GM21723 (cell line): ENCODE measurements around the gene EPC1.
A peak's percentile ranks its signal among the peaks of the same experiment; 100 is the strongest.

Source experiments
- ATAC-seq: cut with Tn5 transposase; IDR thresholded peaks from one replicate; pipeline ENCODE4 v1.9.1; 2021; ENCODE audit warnings: mild to moderate bottlenecking, moderate library complexity; ENCODE audit not compliant: unreplicated experiment

Gene EPC1

GRCh38 chr10:32340596-32341180 lies 6.3 kb downstream of the EPC1 start:
- no peak for ATAC-seq

- ATAC-seq, result no peak
These were observed 8.7 kb downstream of the EPC1 start for GRCh38 chr10:32338262-32338661.

- no peak for ATAC-seq
These were observed 9.6 kb downstream of the EPC1 start for GRCh38 chr10:32337350-32337749.

GRCh38 chr10:32333849-32334248 lies 13.1 kb downstream of the EPC1 start:
- ATAC-seq, result peak; percentile 28

- ATAC-seq, result peak; percentile 93
These were observed 14.6 kb downstream of the EPC1 start for GRCh38 chr10:32332299-32332750.

GRCh38 chr10:32331606-32332005 lies 15.4 kb downstream of the EPC1 start:
- ATAC-seq, result no peak

GRCh38 chr10:32330214-32330613 lies 16.7 kb downstream of the EPC1 start:
- ATAC-seq, result no peak

- no peak for ATAC-seq
These were observed 17.9 kb downstream of the EPC1 start for GRCh38 chr10:32329061-32329460.

GRCh38 chr10:32328499-32328898 lies 18.5 kb downstream of the EPC1 start:
- ATAC-seq, result no peak

GRCh38 chr10:32327364-32327691 lies 19.6 kb downstream of the EPC1 start:
- ATAC-seq, result no peak

- ATAC-seq, result no peak
These were observed 20.1 kb downstream of the EPC1 start for GRCh38 chr10:32326680-32327363.

- ATAC-seq, result peak; percentile 56
These were observed 20.8 kb downstream of the EPC1 start for GRCh38 chr10:32326119-32326518.

- no peak for ATAC-seq
These were observed 23.9 kb downstream of the EPC1 start for GRCh38 chr10:32323051-32323450.

- ATAC-seq, result no peak
These were observed 25.8 kb downstream of the EPC1 start for GRCh38 chr10:32321016-32321631.

GRCh38 chr10:32318476-32318896 lies 28.5 kb downstream of the EPC1 start:
- ATAC-seq, result peak; percentile 42

GRCh38 chr10:32317795-32318357 lies 29.1 kb downstream of the EPC1 start:
- ATAC-seq, result peak; percentile 96

GRCh38 chr10:32315424-32315823 lies 31.5 kb downstream of the EPC1 start:
- ATAC-seq, result no peak

GRCh38 chr10:32314588-32314987 lies 32.4 kb downstream of the EPC1 start:
- ATAC-seq, result no peak

GRCh38 chr10:32308027-32308603 lies 38.8 kb downstream of the EPC1 start:
- ATAC-seq, result no peak

GRCh38 chr10:32307609-32308008 lies 39.3 kb downstream of the EPC1 start:
- no peak for ATAC-seq

- ATAC-seq, result no peak
These were observed 47.5 kb downstream of the EPC1 start for GRCh38 chr10:32299354-32299980.
